BE2C (cell line): ENCODE measurements around the gene VTI1A.

ENCODE experiments used
- DNase-seq: peaks from one replicate; pipeline ENCODE4 v3.0.0-alpha.2; 2020
- H3K27me3 ChIP-seq: fragments of 250-450 bp; sonication (Bioruptor Pico); 2 replicates; pipeline ENCODE4 v1.5.1; 2020; ENCODE audit warnings: mild to moderate bottlenecking
- H3K36me3 ChIP-seq: fragments of 250-450 bp; sonication (Bioruptor Pico); 2 replicates; pipeline ENCODE4 v1.5.1; 2020; ENCODE audit warnings: mild to moderate bottlenecking
- H3K4me1 ChIP-seq: fragments of 250-450 bp; sonication (Bioruptor Pico); 2 replicates; pipeline ENCODE4 v1.5.1; 2020
- H3K4me3 ChIP-seq: 2 replicates; pipeline ENCODE4 v1.5.1; 2011; ENCODE audit warnings: low read depth, low read length
- H3K9me3 ChIP-seq: fragments of 250-450 bp; sonication (Bioruptor Pico); 2 replicates; pipeline ENCODE4 v1.5.1; 2020
- TF ChIP-seq, protein P1 (sequence below): IDR thresholded peaks from 2 replicates; pipeline ENCODE4 v1.5.1; 2012; ENCODE audit warnings: mild to moderate bottlenecking, low read depth, low read length

VTI1A gene

DNA sequence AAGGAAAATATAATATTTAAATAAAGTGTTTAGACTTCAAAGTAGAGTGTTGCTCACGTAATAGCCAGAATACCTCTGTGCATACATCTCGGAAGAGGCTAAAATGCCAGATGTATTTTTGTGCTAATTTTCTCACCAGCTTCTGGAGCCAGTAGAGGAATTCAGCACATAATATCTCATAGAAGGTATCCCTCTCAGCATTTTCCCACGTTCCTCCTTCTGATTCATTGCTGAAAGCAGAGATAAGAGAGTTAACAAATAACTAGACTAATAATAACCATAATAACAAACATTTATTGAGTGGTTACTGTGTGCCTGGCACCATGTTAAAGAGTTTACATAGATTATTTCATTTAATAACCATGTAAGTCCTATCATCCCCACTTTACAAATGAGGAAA, 123.6 kb downstream of the VTI1A start:
- TF ChIP-seq, protein P1, sequence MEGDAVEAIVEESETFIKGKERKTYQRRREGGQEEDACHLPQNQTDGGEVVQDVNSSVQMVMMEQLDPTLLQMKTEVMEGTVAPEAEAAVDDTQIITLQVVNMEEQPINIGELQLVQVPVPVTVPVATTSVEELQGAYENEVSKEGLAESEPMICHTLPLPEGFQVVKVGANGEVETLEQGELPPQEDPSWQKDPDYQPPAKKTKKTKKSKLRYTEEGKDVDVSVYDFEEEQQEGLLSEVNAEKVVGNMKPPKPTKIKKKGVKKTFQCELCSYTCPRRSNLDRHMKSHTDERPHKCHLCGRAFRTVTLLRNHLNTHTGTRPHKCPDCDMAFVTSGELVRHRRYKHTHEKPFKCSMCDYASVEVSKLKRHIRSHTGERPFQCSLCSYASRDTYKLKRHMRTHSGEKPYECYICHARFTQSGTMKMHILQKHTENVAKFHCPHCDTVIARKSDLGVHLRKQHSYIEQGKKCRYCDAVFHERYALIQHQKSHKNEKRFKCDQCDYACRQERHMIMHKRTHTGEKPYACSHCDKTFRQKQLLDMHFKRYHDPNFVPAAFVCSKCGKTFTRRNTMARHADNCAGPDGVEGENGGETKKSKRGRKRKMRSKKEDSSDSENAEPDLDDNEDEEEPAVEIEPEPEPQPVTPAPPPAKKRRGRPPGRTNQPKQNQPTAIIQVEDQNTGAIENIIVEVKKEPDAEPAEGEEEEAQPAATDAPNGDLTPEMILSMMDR, result no peak
- H3K36me3 ChIP-seq, result no peaks in the 10 kb centered on the region
- no peaks in the 10 kb centered on the region for H3K27me3 ChIP-seq

DNA sequence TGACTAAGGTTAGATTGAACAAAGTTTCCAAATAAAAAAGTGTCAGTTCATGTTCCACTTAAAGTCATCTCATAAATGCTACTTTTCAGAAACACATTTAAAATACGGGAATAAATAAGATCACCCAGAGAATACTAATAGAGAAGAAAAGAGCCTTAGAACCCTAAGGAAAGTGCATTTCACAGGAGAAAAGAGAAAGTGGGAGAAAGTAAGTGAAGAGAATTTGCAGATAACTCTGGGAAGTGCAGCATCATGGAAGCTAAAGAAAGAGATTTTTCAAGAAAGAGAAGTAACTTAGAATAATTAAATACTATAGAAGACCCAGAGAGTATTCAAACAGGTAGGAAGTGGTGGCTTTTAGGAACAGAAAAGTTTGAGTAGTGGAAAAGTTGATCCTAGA, 132.6 kb downstream of the VTI1A start:
- Histone ChIP-seq H3K36me3 (no peaks in the 10 kb centered on the region), H3K4me3 (no peak overlapping the region), H3K27me3 (no peaks in the 10 kb centered on the region), H3K9me3 (no peaks in the 10 kb centered on the region), H3K4me1 (no peaks in the 10 kb centered on the region)
- DNase-seq, result no peak
- TF ChIP-seq, protein P1, result no peak

More for the DNA sequence above, 123.6 kb downstream of the VTI1A start:
- DNase-seq, result no peak
- Histone ChIP-seq H3K9me3 (no peaks in the 10 kb centered on the region), H3K4me1 (no peaks in the 10 kb centered on the region; the same call in 1 of the 2 replicates), H3K4me3 (no peak overlapping the region)

DNA sequence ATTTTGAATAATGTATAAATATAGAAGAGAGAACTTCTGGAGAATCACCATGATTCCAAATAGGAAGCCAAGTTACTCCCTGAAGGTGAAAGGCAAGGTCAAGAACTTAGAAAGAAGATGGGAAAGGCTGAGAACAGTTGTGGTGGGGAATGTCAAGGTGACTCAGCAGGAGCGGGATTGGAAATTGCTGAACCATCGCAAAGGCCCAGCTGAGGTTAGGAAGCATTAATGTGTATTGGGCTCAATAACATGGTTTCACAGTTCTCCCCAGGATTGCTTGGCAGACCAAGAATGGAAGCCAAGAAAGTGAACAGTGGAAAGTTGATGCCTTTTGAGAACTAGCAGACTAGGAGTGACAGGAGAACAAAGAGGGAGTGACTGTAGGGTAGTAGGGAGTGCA, 133.3 kb downstream of the VTI1A start:
- TF ChIP-seq, protein P1, result no peak
- no peak overlapping the region for H3K4me3 ChIP-seq
- no peaks in the 10 kb centered on the region for H3K27me3 ChIP-seq
- DNase-seq, result no peak
- no peaks in the 10 kb centered on the region for H3K4me1 ChIP-seq
- H3K36me3 ChIP-seq, result no peaks in the 10 kb centered on the region
- H3K9me3 ChIP-seq, result no peaks in the 10 kb centered on the region

DNA sequence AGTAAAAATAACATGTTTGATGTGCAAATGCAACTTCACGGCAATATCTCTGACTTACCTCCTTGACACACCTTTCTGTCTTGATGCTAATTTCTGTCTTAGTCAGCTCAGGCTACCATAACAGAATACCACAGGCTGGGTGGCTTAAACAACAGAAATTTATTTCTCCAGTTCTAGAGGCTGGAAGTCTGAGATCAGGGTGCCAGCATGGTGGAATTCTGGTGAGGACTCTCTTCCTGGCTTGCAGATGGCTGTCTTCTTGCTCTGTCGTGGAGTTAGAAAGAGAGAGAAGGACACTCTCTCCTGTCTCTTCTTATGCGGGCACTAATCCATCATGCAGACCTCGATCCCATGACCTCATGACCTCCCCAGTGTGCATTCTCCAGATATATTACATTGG, 134.9 kb downstream of the VTI1A start:
- Histone ChIP-seq H3K4me3 (no peak overlapping the region), H3K36me3 (no peaks in the 10 kb centered on the region), H3K27me3 (no peaks in the 10 kb centered on the region), H3K4me1 (no peaks in the 10 kb centered on the region), H3K9me3 (no peaks in the 10 kb centered on the region)
- no peak for DNase-seq
- TF ChIP-seq, protein P1, result no peak

DNA sequence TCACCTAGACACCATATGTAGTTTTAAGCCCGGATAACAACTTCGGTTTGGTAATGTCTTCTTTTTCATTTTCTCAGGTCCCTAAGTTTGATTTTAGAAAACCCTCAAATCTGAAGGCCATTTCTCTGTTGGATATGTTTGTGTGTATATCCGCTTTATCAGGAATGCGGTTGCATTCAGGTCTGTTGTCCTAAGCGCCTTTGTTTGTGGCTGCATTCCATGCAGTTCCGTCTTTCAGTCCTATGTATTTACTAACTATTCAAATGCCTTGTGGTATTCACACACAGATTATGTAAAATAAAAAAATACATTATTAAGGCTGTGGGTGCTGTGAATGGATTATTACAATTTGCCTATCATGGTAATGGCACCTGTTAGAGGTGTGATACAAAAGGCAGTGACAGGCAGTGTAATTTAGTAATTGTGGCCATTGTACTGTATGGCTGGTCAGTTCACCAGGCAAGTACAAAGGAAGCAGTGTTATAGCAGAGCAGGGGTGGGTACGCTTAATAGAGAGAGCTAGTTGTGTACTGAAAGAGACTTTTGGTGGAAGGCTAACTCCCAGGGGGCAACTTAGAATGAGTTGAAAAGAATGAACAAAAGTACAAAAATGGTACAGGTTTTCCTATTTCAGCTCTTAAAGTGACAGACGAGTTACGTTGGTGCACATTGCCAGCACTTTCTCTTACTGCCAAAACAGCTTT, 136.4 kb downstream of the VTI1A start:
- no peak for DNase-seq
- TF ChIP-seq, protein P1, result no peak
- no peaks in the 10 kb centered on the region for H3K27me3 ChIP-seq
- no peak overlapping the region for H3K4me3 ChIP-seq
- no peaks in the 10 kb centered on the region for H3K36me3 ChIP-seq
- H3K9me3 ChIP-seq, result no peaks in the 10 kb centered on the region
- H3K4me1 ChIP-seq, result no peaks in the 10 kb centered on the region

DNA sequence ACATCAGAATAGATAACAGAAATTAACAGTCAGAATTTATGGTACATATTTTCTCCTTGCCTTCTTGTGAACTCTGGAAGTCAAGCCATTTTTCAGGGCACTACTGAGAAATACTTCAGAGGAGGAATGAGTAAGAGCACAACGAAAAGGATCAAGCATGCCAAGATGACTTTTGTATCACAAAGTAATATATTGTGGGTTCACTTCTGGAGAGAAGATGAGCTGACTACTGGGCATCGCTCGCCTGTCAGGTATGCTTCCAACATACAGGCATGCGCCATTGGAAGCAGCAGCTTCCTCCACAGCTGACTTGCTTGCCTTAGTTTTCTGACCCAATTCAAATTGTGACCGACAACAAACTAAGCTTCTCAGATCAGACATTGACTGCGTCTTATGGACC, 137.3 kb downstream of the VTI1A start:
- Histone ChIP-seq H3K36me3 (no peaks in the 10 kb centered on the region), H3K4me3 (no peak overlapping the region), H3K4me1 (no peaks in the 10 kb centered on the region), H3K9me3 (no peaks in the 10 kb centered on the region), H3K27me3 (no peaks in the 10 kb centered on the region)
- TF ChIP-seq, protein P1, result no peak
- no peak for DNase-seq
